ENCODE measurements around the gene CCDC175.
A peak's percentile ranks its signal among the peaks of the same experiment; 100 is the strongest.

Gene CCDC175

DNA sequence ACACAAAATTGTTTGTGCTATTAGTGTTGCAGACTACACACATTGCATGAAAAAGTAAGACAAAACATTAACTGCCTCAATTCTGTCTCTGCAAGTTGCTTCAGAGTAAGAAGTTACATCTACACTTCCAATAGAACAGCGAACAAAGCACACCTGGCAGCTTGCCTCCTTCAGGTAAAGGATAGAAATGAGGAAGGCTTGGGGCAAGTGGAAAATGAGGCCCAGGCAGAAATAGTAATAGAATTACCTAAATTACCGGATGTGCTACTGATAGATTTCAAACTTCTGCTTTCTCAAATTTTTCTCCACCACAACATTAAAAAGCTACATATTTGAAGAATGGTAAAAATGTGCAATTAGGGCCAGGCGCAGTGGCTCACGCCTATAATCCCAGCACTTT lies 37.7 kb downstream of the CCDC175 start:
- DNase-seq (ENCODE audit: low read depth), result no peak

DNA sequence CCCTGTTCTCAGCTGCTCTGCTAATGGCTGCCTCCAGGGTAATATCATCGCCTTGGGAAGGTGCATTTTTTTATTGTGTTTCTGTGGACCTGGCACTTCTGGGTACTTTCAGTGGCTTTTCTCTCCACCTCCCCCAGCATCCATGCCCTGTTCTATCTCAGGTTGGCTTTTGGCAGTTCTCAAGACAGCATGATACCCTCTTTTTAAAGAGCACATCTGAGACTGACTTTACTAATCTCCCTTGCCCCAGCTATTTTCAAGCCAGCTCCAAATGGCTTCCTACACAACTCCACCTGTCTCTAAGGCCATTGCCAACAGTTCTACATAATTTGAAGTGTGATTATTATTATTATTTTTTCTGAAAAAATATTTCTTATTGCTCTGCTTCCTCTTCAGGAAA lies 39.1 kb downstream of the CCDC175 start:
- DNase-seq (ENCODE audit: low read depth), result no peak

DNA sequence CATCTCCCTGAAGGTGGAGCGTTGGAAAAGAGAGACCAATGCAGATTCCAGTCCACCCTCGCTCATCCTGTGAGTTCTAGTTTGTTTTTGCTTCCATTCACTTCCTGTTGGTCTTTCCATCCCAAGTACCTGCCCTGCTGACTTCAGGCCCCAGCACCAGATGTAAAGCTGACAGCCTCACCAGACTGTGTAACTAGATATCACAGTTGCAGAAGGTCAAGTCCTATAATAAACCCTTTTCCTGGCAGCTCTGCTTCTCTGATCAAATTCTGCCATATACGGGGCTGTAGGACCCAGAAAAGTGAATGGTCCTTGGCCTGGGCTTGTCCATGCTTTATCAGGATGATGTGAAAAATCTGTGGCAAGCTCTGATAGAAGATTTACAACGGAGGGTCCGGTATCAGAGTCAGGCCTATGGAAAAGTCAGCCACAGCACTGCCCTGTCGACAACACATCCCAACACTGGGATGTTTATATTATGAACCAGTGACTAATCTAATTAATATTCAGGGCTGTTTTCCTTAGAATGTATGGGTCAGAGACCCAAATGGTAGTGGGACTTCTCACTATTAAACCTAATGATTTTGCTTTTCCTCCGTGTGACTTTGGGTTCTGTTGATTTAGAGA lies 42.1 kb downstream of the CCDC175 start:
- DNase-seq (ENCODE audit: low read depth), result no peak

DNA sequence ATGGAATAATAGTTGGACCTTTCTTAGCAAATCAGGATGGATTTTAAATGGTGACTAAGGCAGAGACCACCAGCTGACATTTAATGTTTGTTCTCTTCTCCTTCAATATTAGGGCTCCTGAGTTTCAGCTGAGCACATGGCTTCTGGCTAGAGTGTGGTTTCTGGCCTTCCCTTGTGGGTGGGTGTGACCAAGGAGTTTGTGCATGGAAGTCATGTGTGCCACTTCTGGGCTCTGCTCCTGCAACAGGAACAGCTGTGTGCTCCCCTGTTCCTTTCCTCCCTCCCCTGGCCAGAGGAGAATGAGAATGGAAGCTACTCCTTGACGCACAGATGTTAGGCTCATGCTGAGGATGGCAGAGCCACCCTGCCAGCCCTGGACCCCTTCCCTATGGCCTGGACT lies 44.2 kb downstream of the CCDC175 start:
- no peak for DNase-seq (ENCODE audit: low read depth)

DNA sequence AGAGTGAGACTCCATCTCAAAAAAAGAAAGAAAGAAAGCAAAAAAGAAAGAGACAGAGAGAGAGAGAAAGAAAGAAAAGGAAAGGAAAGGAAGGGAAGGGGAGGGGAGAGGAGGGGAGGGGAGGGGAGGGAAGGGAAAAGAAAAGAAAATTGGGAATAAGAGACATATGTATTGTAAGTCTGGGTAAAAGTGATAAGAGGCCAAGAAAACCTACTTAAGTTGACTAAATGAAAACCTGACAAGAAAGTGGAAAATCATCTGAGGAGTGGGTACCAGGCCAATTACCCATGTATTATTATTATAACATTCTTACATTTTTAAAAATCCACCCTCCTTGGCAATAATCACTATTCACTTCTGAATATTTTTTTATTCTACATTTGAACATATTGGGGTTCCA lies 46.3 kb downstream of the CCDC175 start:
- no peak for DNase-seq (ENCODE audit: low read depth)

DNA sequence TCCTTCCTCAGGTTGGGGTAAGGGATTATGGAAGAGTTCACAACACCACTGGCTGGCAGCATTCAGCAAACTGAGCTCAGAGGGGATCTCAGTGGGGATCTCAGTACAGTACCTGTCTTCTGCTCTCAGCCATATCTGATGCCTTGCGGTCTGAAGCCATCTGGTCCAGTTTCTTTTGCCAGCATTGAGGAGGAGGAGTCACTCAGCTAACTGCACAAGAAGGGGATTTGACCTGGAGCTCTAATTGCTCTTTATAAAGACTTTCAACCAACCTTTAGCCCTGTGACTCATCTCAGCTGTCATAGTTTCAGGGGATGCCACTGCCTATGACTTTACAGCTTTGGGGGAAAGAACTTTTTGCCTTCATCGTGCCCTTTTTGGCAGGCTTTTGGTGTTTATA lies 47.4 kb downstream of the CCDC175 start:
- no peak for DNase-seq (ENCODE audit: low read depth)

DNA sequence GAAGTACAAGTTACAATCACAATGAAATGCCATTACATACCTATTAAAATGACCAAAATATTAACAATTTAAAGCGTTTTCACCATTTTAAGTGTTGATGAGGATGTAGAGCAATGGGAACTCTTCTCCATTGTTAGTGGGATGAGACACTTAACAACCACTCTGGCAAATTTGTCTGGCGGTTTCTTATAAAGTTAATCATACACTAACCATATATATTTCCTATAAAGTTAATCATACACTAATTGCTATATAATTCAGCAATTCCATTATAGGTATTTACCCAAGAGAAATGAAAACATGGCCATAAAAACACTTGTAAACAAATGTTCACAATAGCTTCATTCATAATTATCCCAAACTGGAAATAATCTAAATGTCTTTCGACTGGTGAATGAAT lies 56.4 kb downstream of the CCDC175 start:
- DNase-seq (ENCODE audit: low read depth), result no peak

DNA sequence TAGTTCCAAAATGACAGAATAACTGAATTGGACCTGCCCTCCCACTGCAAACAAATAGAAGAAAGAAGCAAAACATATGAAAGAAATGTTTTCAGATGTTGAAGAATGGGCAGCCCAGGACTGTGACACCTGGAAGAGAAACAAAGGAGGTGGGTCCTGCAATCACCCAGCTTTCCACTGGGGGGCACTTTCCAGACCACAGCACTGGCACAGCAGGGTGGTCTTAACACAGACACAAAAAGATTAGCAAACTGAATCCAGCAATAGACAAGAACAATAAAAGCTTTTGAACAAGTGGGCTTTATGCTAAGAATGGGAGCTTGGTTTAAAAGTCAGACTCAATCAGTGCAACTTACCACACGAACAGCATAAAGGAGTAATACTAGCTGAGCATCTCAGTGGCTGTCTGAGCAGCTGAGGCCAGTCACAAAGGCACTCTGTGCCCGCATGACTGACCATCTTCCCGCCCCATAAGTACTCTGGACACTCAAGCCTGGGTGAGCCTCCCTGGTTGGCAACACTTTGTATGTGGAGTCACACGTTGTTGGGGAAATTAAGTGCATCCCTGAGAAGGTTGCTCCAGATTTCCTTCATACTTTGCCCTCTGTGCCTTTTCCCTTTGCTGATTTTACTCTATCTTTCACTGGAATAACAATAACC lies 64.6 kb downstream of the CCDC175 start:
- DNase-seq (ENCODE audit: low read depth), result no peak

DNA sequence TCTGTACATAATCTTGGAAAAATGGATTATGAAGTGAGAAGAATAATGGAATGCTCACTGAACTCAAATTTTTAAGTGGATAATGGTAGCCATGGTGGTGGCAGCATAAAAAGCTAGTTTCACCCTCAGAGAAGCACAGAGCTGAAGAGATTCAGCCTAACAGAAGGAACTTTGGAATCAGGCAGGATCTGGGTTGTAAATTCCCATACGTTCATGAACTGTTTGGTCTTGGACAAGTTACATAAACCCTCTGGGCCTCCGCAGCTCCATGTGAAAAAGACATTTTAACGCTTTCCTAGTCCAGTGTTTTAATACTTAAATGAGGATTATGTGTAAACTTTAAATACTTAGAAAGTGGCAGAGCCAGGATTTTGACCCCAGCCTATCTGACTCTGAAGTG lies 65.6 kb downstream of the CCDC175 start:
- DNase-seq (ENCODE audit: low read depth), result no peak

DNA sequence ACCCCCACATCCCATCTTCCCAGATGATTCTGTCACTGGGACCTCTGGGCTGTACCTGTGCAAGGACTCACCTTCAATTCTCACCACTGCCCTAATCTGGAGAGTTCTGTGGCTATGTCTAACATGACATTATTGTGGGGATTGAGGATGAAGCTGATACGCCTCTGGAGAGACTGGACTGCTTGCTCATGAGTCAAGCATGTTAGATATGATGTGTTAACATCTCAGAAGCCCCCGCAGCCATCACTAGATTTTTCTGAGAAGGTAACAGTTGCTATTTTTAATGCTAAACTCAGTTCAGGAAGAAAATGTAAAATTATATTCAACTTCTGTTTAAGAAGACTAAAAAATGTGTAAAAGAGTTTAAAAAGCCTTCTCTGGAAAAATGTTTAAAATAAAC lies 66.6 kb downstream of the CCDC175 start:
- DNase-seq (ENCODE audit: low read depth), result no peak

DNA sequence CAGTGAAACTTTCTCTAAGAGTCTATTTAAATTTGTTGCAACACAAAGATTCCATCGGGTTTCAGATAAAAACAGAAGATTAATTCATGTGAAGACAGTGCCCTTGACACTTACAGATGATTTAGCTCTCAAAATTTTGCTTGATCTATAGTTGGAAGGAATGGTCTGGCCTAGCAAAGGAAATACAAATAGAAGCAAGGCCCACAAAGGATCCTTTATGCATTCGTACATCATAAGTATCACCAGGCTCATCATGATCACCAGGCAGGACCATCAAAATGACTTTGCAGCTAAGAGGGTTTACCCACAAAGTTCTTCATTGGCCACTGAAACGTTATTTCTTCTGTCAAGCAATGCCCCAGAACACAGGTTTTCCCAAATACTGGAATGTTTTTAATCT lies 67.5 kb downstream of the CCDC175 start:
- DNase-seq (ENCODE audit: low read depth), result no peak

DNA sequence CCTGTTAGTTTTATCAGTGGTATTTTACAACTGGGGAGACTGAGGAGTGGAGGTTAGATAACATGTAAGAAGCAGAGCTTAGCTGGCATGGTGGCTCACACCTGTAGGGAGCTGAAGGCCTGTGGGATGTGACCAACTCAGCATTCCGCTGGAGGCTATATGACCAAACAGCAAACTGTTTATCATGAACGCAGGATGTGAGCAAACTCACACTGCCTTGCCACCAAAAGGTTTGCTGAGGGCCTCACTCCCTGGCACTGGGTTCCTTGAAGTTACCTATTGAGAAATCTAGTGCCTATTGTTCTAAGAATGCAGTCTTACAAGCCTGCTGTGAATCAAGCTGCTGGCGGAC lies 68.9 kb downstream of the CCDC175 start:
- DNase-seq (ENCODE audit: low read depth), result no peak

DNA sequence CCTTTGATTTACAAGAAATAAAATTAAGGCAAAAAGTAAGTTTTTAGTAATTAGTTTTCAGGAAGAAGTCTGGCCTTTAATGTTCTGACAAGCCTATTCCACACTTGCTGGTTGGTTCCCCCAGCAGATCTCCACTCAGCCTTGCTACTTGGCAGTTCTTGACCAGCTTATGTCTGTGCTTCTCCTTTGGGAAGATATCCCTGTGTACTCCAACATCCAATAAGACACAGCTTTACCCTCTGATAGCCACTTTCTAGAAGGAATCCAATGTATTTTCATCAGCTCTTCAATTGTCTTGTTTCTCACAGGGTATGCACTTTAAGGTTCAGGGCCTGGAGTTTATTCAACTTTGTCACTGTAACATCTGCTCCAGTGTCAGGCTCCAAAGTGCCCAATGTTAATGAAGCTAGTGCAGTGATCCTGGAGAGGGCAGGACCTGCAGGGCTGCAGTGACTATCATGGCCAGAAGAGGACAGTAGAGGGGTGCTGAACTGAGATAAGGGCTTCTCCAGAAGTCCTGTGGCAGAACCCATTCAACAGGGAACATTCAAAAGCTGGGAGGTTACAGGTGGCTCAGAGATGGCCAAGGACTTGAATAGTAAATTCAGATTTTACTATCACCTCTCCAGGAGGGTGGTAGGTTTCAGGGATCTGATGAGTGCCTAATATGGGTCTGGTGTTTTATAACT lies 69.4 kb downstream of the CCDC175 start:
- DNase-seq (ENCODE audit: low read depth), result no peak

DNA sequence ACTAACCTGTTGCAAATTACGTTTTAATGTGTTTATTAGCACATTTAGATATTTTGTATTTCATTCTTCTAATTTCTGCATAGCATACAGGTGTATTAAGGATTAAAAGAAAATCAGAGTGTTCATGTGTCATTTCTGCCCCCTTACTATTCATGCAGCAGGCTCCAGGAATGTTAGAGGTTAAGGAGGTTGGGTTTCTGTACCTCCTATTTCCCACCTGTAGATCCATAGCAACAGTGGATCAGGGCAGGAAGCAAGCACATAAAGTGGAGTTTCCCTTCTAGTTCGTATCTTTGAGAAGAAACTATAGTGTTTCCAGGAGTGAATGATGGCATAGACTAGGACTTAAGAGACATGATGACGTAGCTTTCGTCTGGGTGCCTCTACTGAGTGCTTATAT lies 73.4 kb downstream of the CCDC175 start:
- DNase-seq (ENCODE audit: low read depth), result no peak

DNA sequence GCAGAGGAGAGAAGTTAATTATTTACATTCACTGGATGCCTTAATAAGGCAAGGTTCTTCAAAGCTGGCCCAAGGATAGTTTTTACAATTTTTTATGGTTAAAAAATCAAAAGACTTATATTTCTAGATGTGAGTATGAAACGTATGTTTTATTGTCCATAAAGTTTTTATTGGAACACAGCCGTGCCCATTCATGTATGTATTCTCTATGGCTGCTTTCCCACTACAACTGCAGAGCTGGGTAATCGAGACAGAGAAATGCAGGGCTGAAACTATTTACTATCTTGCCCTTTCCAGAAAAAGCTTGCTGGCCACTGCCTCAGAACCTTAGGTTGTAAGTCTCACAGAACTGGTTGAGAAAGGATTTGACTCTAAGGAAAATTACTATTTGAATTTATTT lies 75.9 kb downstream of the CCDC175 start:
- DNase-seq (ENCODE audit: low read depth), result no peak

DNA sequence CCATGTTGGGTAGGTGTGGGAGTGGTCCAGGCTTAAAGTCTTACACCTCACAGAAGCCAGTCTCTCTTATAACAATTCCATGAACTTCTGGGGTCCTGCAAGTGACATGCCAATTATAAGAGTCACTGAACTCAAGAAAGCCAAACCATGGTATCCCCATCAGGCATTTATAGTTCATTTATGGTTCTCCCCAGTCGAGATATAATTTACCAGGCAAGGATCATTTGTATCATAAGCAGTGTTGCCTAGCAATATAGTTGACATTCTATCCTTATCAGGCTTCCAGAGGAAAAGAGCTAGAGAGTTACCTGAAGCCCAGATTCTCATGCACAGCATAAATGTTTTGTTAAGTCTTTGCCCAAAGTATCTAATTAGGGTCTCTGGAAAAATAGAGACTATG lies 84.2 kb downstream of the CCDC175 start:
- DNase-seq (ENCODE audit: low read depth), result no peak

DNA sequence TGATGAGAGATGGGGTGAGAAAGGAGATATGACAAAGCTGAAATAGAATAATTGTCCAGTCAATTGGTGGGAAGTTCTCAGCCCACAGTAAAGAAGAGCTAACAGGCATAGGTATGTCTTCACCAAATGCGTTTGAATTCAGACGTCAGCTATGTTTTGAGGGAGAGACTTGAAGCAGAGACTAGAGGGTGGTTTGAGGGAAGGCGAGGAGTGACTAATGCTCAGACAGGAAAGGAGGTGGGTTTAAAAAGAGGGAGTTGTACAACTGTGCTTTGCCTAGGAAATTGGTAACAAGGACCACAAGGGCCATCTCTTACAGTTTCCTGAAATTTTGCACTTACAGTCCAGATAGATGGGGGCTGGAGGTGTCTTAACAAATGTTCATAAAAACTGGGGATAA lies 85.9 kb downstream of the CCDC175 start:
- no peak for DNase-seq (ENCODE audit: low read depth)

DNA sequence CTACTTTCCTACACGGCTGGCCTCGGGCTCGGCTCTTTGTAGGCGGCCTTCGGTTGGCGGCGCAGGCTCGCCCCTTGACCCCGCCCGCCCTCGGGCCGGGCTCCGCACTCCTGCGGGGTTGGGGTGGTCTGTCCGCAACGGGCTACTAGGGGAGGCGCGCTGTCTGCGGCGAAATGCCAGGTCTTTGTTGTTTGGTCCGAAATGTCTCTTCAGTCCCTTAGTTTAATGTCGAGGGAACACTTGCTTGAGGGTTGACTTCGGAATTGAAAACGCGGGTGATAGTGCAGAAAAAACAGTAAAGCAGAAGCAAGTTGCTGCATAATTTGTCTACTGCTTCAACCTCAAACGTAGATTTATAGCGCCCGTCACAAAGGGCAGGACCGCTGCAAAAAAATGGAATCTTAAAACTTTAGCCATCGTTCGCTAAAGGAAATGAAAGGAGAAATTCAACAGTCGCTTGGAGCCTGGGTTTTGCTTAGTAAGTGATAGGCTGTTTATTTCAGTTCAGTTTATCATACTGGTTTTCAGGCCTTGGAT lies 91.9 kb downstream of the CCDC175 start:
- DNase-seq (ENCODE audit: low read depth), result no peak

DNA sequence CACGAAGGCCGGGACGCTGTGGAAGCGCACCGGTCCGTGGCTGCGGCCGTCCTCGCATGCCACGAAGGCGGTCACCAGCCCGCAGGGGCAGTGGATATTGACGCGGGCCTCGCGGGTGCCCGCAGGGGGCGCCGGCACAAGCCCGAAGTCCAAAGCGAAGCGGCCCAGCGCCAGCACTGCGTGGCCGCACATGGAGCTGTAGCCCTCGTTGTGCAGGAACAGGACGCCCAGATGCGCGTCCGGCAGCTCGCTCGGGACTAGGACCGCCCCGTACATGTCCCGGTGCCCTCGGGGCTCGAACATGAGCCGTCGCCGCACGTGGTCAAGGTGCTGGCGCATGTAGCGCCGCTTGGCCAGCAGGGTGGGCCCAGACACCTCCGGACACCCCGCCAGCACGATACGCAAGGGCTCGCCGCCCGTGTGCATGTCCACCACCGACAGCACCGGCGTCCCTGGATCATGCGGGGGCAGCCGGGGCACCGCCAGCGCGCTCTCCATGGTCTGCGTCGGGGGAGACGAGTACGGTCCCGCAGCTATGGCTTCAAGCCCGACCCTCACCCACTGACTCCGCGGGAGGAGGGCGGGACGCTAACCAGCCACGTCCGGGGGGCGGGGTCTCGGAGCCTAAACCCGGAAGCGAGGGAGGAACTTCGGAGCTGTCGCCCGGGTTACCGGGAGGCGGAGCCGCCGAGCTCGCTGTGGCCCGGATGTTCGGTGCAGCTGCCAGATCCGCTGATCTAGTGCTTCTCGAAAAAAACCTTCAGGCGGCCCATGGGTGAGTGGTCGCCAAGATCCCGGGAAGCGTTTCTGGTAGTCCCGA lies 92.6 kb downstream of the CCDC175 start, which contains the start of the genes JKAMP and L3HYPDH:
TSS of gene JKAMP (plus strand) at position 699 of the 820 bp plus-strand sequence. CDS start at position 772, 73 bp downstream.
TSS of gene L3HYPDH (minus strand) at position 590 of the 820 bp plus-strand sequence. CDS start at position 498, 92 bp downstream.
- DNase-seq (ENCODE audit: low read depth), result peak; percentile 77

DNA sequence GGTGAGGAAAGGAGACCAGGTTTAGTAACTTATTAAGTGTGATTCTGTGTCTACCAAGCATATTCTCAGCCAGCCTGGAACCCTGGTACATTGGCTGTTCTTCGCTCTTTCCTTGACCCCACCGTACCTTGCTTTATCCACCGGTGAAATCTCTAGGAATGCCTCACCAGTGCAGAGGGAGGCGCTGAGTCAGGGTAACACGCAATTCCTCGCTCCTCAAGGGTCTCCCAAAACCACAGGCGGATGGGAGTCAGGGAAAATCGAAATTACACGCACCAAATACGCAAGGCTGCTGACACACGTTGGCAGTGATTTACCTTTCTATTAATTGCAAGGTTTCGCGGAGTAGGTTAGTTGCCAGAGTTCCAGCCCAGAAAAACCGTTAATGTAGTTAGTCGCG lies 93.2 kb downstream of the CCDC175 start:
- no peak for DNase-seq (ENCODE audit: low read depth)

DNA sequence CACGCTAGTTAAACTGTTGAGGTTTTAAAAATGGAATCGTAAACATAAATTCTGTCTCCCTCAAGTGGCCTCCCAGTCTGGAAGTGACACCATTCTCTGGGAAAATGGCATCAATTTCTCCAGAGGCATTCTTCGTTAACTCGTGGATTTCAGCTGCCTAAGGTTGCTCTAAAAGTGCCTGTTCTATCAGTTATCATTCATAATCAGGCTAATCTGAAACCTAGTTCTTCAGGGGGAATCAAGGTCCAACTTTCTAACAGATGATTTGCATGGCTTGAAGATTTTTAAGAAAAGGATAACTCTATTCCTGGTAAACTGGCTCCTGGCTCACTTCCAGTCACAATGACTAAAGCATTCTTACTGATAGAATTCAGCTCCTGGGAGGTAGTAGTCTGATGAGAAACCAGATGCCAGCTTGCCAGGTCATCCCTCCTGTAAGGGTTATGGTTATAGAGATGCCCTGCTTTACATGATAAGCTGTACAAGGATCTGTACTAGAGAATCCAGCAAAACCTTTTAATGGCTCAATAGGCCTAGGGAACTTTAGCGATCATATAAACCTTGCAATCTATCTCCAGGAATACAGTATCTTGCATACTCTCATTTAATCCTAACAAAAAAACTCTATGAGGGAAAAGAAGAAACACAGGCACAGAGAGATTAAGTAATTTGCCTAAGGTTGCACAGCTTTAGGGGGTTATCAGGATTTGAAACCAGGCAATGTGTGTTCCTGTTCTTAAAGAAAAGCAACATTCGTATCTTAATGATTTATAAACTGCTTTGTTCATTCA lies 93.9 kb downstream of the CCDC175 start:
- DNase-seq (ENCODE audit: low read depth), result no peak
